GM23248 (cell line): ENCODE results near the gene NOCT. TPM values are rescaled to one million over a fixed set of nuclear protein-coding genes. Genes with fewer than 3 reads are reported as not detected.
"Not testable (repeated sequence)": the region's sequence is repeated elsewhere in the genome, so short reads cannot be mapped to it uniquely, and the experiment has no call there.

Experiments
- DNase-seq: peaks from one replicate; pipeline ENCODE4 v3.0.0-alpha.2; 2015
- H2AFZ ChIP-seq: fragments of 200-600 bp; sonication (generic); 2 replicates; pipeline ENCODE4 v1.6.1; 2016; ENCODE audit warnings: antibody characterized with exemption
- H3F3A ChIP-seq: fragments of 200-600 bp; sonication (generic); 2 replicates; pipeline ENCODE4 v1.6.1; 2016; ENCODE audit warnings: mild to moderate bottlenecking, antibody characterized with exemption, mixed run types; ENCODE audit not compliant: insufficient read depth
- H3K27ac ChIP-seq: fragments of 200-600 bp; sonication (generic); 2 replicates; pipeline ENCODE4 v1.5.1; 2016; ENCODE audit warnings: mild to moderate bottlenecking
- H3K27me3 ChIP-seq: fragments of 200-600 bp; sonication (generic); replicated peaks from 2 replicates; pipeline ENCODE4 v1.6.1; 2016; ENCODE audit warnings: mild to moderate bottlenecking; ENCODE audit not compliant: insufficient read depth
- H3K36me3 ChIP-seq: fragments of 200-600 bp; sonication (generic); 2 replicates; pipeline ENCODE4 v1.6.1; 2016; ENCODE audit warnings: low read depth, mild to moderate bottlenecking
- H3K4me1 ChIP-seq: fragments of 200-600 bp; sonication (generic); 2 replicates; pipeline ENCODE4 v1.6.1; 2016; ENCODE audit warnings: mild to moderate bottlenecking; ENCODE audit not compliant: insufficient read depth
- H3K4me2 ChIP-seq: fragments of 200-600 bp; sonication (generic); one replicate; pipeline ENCODE4 v1.6.1; 2016; ENCODE audit warnings: mild to moderate bottlenecking; ENCODE audit not compliant: unreplicated experiment
- H3K4me3 ChIP-seq: fragments of 200-600 bp; sonication (generic); 2 replicates; pipeline ENCODE4 v1.5.1; 2016; ENCODE audit warnings: mild to moderate bottlenecking
- H3K79me2 ChIP-seq: fragments of 200-600 bp; sonication (generic); 2 replicates; pipeline ENCODE4 v1.6.1; 2016; ENCODE audit warnings: mild to moderate bottlenecking; ENCODE audit not compliant: insufficient read depth
- H3K9ac ChIP-seq: fragments of 200-600 bp; sonication (generic); 2 replicates; pipeline ENCODE4 v1.6.1; 2016; ENCODE audit warnings: mild to moderate bottlenecking
- H3K9me2 ChIP-seq: fragments of 200-600 bp; sonication (generic); 2 replicates; pipeline ENCODE4 v1.6.1; 2016; ENCODE audit warnings: mixed run types, mild to moderate bottlenecking, moderate library complexity; ENCODE audit not compliant: insufficient read depth
- H3K9me3 ChIP-seq: fragments of 200-600 bp; sonication (generic); one replicate; pipeline ENCODE4 v1.6.1; 2017; ENCODE audit warnings: low read depth
- H4K20me1 ChIP-seq: fragments of 200-600 bp; sonication (generic); 2 replicates; pipeline ENCODE4 v1.6.0; 2016; ENCODE audit not compliant: insufficient read depth
- EZH2 ChIP-seq: fragments of 200-600 bp; sonication (generic); IDR thresholded peaks from 2 replicates; pipeline ENCODE4 v1.6.1; 2018; ENCODE audit warnings: antibody characterized with exemption, mild to moderate bottlenecking; ENCODE audit not compliant: insufficient read depth, poor library complexity, severe bottlenecking
- EZH2phosphoT487 ChIP-seq: fragments of 200-600 bp; sonication (generic); IDR thresholded peaks from 2 replicates; pipeline ENCODE4 v1.6.1; 2018; ENCODE audit warnings: antibody characterized with exemption, moderate library complexity, mild to moderate bottlenecking, low read depth; ENCODE audit not compliant: insufficient read depth
- WGBS, 2 experiments: methylation state at CpG; one replicate each; pipeline ENCODE4 v1.1.6; 2015 to 2017; ENCODE audit warnings: low lambda C conversion rate in 2 of 2, low coverage in 1 of 2; ENCODE audit errors: missing lambda C conversion rate in 2 of 2; 5-methylcytosine and 5-hydroxymethylcytosine counted together
- in situ Hi-C: fragments of 300-500 bp; cut with MboI; formaldehyde crosslinking; loops from 2 replicates; pipeline ENCODE4 v1.15.0; 2020
- polyA plus RNA-seq: library from polyadenylated mRNA; unstranded; fragments of >200 nt; fragmentation: Nextera tagmentation; extraction: Ambion mirVana; gene quantifications from 2 replicates; pipeline ENCODE4 v1.2.1, GENCODE V29; 2016
- total RNA-seq: library from RNA; depleted of rRNA; stranded (reverse); fragments of >200 nt; shearing (Covaris generic); gene quantifications from 2 replicates; pipeline ENCODE4 v1.2.3, GENCODE V29; 2014

Gene NOCT
- total and polyA plus RNA-seq, 2 experiments from 2014 or later = 5.1 to 12.6 TPM

DNA sequence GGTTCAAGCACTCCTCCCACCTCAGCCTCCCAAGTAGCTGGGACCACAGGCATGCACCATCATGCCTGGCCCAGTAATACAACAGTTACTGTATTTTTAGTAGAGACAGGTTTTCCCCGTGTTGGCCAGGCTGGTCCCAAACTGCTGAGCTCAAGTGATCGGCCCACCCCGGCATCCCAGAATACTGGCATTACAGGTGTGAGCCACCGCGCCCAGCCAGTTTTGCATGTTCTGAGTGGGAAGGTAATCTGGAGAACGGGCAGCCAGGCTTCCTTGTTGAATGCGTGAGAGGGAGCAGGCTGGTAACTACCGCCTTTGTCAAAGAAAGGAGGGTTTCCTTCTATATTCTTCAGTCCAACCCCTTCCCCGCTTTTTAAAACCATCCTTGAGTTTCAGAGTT, 9.1 kb downstream of the NOCT start:
- peaks cover 7% of the 10 kb centered on the region for H3K4me1 ChIP-seq
- peaks cover 98% of the 10 kb centered on the region for H3K79me2 ChIP-seq
- TF ChIP-seq EZH2 (no peak), EZH2phosphoT487 (no peak)
- H3K27ac ChIP-seq = no peak overlapping the region
- no peak overlapping the region for H3K9ac ChIP-seq
- H3K4me3 ChIP-seq = no peak overlapping the region
- no peaks in the 10 kb centered on the region for H3K36me3 ChIP-seq
- H2AFZ ChIP-seq = no peak overlapping the region
- H3K4me2 ChIP-seq = no peak overlapping the region
- WGBS, 2 experiments = 90 to 92% methylated on average over 9 of the region's 9 CpGs
- peaks cover 6% of the 10 kb centered on the region; the same call in 1 of the 2 replicates for H3F3A ChIP-seq
- no peak for DNase-seq
- in situ Hi-C loops = no loop called here
- no peaks in the 10 kb centered on the region for H3K9me3 ChIP-seq
- H3K27me3 ChIP-seq = no peaks in the 10 kb centered on the region
- H4K20me1 ChIP-seq = peaks cover 3% of the 10 kb centered on the region; the same call in 1 of the 2 replicates
- no peaks in the 10 kb centered on the region for H3K9me2 ChIP-seq

DNA sequence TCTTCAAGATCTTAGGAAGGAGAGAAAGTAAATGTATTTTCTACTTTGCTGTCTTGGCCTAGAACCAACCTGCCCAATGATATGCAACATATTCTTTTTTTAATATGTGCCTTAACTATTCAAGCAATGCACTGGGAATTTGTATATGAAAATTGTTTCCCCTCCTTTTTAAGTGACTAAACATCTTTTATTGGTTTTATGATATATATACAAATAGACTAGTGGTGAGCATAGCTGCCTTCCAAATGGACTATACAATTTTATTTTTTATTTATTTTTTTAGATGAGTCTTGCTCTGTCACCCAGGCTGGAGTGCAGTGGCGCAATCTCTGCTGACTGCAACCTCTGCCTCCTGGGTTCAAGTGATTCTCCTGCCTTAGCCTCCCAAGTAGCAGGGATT, 10.3 kb downstream of the NOCT start:
- Histone ChIP-seq H2AFZ (no peak overlapping the region), H3K27me3 (no peaks in the 10 kb centered on the region), H3K27ac (no peak overlapping the region), H3K36me3 (no peaks in the 10 kb centered on the region), H4K20me1 (no peaks in the 10 kb centered on the region; the same call in 1 of the 2 replicates), H3F3A (0 out of 2 replicates have a peak, but pooled peaks cover 7% of the 10 kb centered on the region), H3K9me2 (no peaks in the 10 kb centered on the region), H3K9ac (no peak overlapping the region), H3K4me3 (no peak overlapping the region), H3K4me2 (no peak overlapping the region), H3K79me2 (peaks cover 98% of the 10 kb centered on the region), H3K9me3 (no peaks in the 10 kb centered on the region), H3K4me1 (no peaks in the 10 kb centered on the region; the same call in 1 of the 2 replicates)
- in situ Hi-C loops = no loop called here
- DNase-seq = peak; percentile 11
- TF ChIP-seq EZH2phosphoT487 (no peak), EZH2 (no peak)
- 89 to 95% methylated on average over 1 of the region's 1 CpG for WGBS, 2 experiments

DNA sequence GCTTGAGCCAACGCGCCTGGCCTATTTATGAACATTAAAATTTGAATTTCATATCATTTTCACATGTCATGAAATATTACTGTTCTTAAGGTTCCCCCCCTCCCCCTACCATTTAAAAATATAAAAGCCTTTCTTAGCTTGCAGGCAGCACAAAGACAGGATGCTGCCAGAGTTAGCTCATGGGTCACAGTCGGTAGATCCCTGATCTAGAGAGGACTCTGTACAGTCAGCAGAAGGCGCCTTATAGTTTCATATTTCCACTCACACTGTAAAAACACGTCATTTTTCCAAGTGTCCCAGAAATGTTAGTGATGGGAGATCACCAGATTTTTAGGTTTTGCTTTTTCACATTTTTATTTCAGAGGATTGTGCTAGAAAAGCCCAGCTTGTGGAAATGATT, 12.2 kb downstream of the NOCT start:
- H3K27ac ChIP-seq = no peak overlapping the region
- DNase-seq = no peak
- H3K27me3 ChIP-seq = no peaks in the 10 kb centered on the region
- H4K20me1 ChIP-seq = peaks cover 4% of the 10 kb centered on the region; the same call in 1 of the 2 replicates
- TF ChIP-seq EZH2phosphoT487 (no peak), EZH2 (no peak)
- H3K9me2 ChIP-seq = no peaks in the 10 kb centered on the region
- H3K4me3 ChIP-seq = no peak overlapping the region
- no peaks in the 10 kb centered on the region for H3K9me3 ChIP-seq
- no peaks in the 10 kb centered on the region for H3K36me3 ChIP-seq
- no peak overlapping the region for H3K4me2 ChIP-seq
- no peak overlapping the region for H3K9ac ChIP-seq
- 87 to 90% methylated on average over 5 of the region's 5 CpGs for WGBS, 2 experiments
- H2AFZ ChIP-seq = no peak overlapping the region
- in situ Hi-C loops = no loop called here
- peaks cover 7% of the 10 kb centered on the region; the same call in 1 of the 2 replicates for H3K4me1 ChIP-seq
- H3K79me2 ChIP-seq = peaks cover 98% of the 10 kb centered on the region
- H3F3A ChIP-seq = 0 out of 2 replicates have a peak, but pooled peaks cover 7% of the 10 kb centered on the region

DNA sequence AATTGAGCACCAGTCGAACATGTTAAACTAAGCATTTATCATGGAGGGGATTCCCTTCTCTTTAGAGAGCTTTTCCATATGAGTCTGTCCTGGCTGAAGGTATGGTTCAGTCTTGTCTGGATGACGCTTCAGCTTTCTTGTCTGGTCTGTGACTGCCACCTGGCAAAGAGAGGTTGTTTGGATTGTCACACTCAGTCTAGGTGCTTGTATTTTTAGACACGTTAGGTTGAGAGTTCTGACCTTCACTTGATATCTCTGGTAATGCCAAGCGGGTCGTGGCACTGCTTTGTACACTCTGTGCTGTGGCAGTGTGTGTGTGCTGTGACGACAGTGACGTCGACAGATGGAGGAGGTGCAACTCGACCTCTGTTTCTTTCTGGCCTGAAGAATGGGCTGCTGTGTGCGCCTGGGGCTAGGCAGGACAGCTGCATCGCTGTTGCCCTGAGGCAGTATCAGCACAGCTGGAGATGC, 12.6 kb downstream of the NOCT start:
- H3K27me3 ChIP-seq = no peaks in the 10 kb centered on the region
- H3K9me3 ChIP-seq = no peaks in the 10 kb centered on the region
- in situ Hi-C loops = no loop called here
- no peak overlapping the region for H3K4me2 ChIP-seq
- DNase-seq = no peak
- H3K79me2 ChIP-seq = peaks cover 98% of the 10 kb centered on the region
- H4K20me1 ChIP-seq = peaks cover 4% of the 10 kb centered on the region; the same call in 1 of the 2 replicates
- no peak overlapping the region for H3K9ac ChIP-seq
- no peak overlapping the region for H2AFZ ChIP-seq
- H3K9me2 ChIP-seq = no peaks in the 10 kb centered on the region
- H3K36me3 ChIP-seq = no peaks in the 10 kb centered on the region
- H3K4me1 ChIP-seq = peaks cover 7% of the 10 kb centered on the region; the same call in 1 of the 2 replicates
- no peak overlapping the region for H3K4me3 ChIP-seq
- TF ChIP-seq EZH2phosphoT487 (no peak), EZH2 (no peak)
- WGBS, 2 experiments = 69% methylated on average over 11 of the region's 11 CpGs
- H3K27ac ChIP-seq = no peak overlapping the region
- H3F3A ChIP-seq = 0 out of 2 replicates have a peak, but pooled peaks cover 7% of the 10 kb centered on the region

DNA sequence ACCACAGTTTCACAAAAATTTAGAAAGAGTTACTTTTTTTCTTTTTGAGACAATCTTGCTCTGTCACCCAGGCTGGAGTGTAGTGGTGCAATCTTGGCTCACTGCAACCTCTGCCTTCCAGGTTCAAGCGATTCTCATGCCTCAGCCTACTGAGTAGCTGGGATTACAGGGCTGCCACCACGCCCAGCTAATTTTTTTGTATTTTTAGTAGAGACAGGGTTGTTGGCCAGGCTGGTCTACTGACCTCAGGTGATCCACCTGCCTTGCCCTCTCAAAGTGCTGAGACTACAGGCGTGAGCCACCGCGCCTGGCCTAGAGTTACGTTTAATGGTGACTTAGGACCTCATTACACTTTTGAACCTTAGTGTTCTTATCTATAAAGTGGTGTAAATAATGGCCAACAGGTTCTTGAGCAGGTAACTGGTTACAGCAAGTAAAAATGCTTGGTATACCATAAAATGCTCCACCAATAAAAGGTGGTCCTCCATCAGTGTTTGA, 14.3 kb downstream of the NOCT start:
- in situ Hi-C loops, H3F3A ChIP-seq, H3K9me2 ChIP-seq, H3K27me3 ChIP-seq, H4K20me1 ChIP-seq, H3K27ac ChIP-seq, H3K4me1 ChIP-seq, DNase-seq, H3K4me2 ChIP-seq, H3K9me3 ChIP-seq, H3K9ac ChIP-seq, H3K4me3 ChIP-seq, H2AFZ ChIP-seq, H3K36me3 ChIP-seq: not testable (repeated sequence)
- 80 to 85% methylated on average over 6 of the region's 6 CpGs for WGBS, 2 experiments
- H3K79me2 ChIP-seq = peaks cover 98% of the 10 kb centered on the region
